Osteocyte (in vitro differentiated cells): ENCODE data around the gene ATP2A2. TPM values are rescaled to one million over a fixed set of nuclear protein-coding genes. Genes with fewer than 3 reads are reported as not detected.

ENCODE experiments used
- DNase-seq: peaks from one replicate; pipeline ENCODE4 v3.0.0; 2021; ENCODE audit warnings: mixed read lengths; ENCODE audit not compliant: unreplicated experiment; ENCODE audit errors: extremely low spot score
- H3K27ac Mint-ChIP-seq: one replicate; pipeline ENCODE4 v1.8.0; 2021; ENCODE audit warnings: mild to moderate bottlenecking, mixed read lengths; ENCODE audit not compliant: unreplicated experiment
- H3K27me3 Mint-ChIP-seq: one replicate; pipeline ENCODE4 v1.8.0; 2021; ENCODE audit warnings: mixed read lengths; ENCODE audit not compliant: unreplicated experiment
- H3K36me3 Mint-ChIP-seq: one replicate; pipeline ENCODE4 v1.8.0; 2021; ENCODE audit warnings: mixed read lengths; ENCODE audit not compliant: unreplicated experiment
- H3K4me1 Mint-ChIP-seq: one replicate; pipeline ENCODE4 v1.8.0; 2021; ENCODE audit warnings: mixed read lengths; ENCODE audit not compliant: unreplicated experiment
- H3K4me3 Mint-ChIP-seq: one replicate; pipeline ENCODE4 v1.8.0; 2021; ENCODE audit warnings: mild to moderate bottlenecking, moderate library complexity, mixed read lengths; ENCODE audit not compliant: unreplicated experiment
- H3K9me3 Mint-ChIP-seq: one replicate; pipeline ENCODE4 v1.8.0; 2021; ENCODE audit warnings: mixed read lengths; ENCODE audit not compliant: unreplicated experiment
- CTCF ChIP-seq: fragments of 200-600 bp; sonication (generic); IDR thresholded peaks from 2 replicates; pipeline ENCODE4 v1.5.0; 2021; ENCODE audit warnings: antibody characterized with exemption, mild to moderate bottlenecking, moderate library complexity
- total RNA-seq: library from RNA; stranded (reverse); gene quantifications from 2 replicates; pipeline ENCODE4 v1.2.1, GENCODE V29; 2021

ATP2A2 gene
- total RNA-seq, 1 donor from 2014 or later = 183 TPM

- peak overlapping the region; percentile 14 for H3K27ac Mint-ChIP-seq
- H3K4me1 Mint-ChIP-seq = peaks cover 37% of the 10 kb centered on the region
- no peak for TF ChIP-seq CTCF
- DNase-seq = no peak
- no peak overlapping the region for H3K4me3 Mint-ChIP-seq
- no peaks in the 10 kb centered on the region for H3K27me3 Mint-ChIP-seq
- H3K36me3 Mint-ChIP-seq = peaks cover 58% of the 10 kb centered on the region
- H3K9me3 Mint-ChIP-seq = no peaks in the 10 kb centered on the region
Observed at GRCh38 chr12:110289711-110290078, 8.6 kb downstream of the ATP2A2 start.

- TF ChIP-seq CTCF = no peak
- Mint-ChIP-seq H3K36me3 (peaks cover 47% of the 10 kb centered on the region), H3K9me3 (no peaks in the 10 kb centered on the region), H3K4me3 (no peak overlapping the region), H3K4me1 (peaks cover 33% of the 10 kb centered on the region), H3K27ac (peak overlapping the region; percentile 50), H3K27me3 (no peaks in the 10 kb centered on the region)
- DNase-seq = no peak
Observed at GRCh38 chr12:110301065-110301806, 20.2 kb downstream of the ATP2A2 start.

- Mint-ChIP-seq H3K4me1 (peaks cover 48% of the 10 kb centered on the region), H3K27ac (peak overlapping the region; percentile 68), H3K4me3 (no peak overlapping the region), H3K27me3 (no peaks in the 10 kb centered on the region), H3K9me3 (no peaks in the 10 kb centered on the region), H3K36me3 (peaks cover 41% of the 10 kb centered on the region)
- DNase-seq = no peak
- no peak for TF ChIP-seq CTCF
Observed at GRCh38 chr12:110304061-110304551, 23.1 kb downstream of the ATP2A2 start.

GRCh38 chr12:110307372-110307771, 26.3 kb downstream of the ATP2A2 start:
- no peak for TF ChIP-seq CTCF

GRCh38 chr12:110310763-110311162, 29.7 kb downstream of the ATP2A2 start:
- no peaks in the 10 kb centered on the region for H3K9me3 Mint-ChIP-seq

More at GRCh38 chr12:110307372-110307771, 26.3 kb downstream of the ATP2A2 start:
- no peak for DNase-seq
- Mint-ChIP-seq H3K9me3 (no peaks in the 10 kb centered on the region), H3K27me3 (no peaks in the 10 kb centered on the region), H3K4me3 (no peak overlapping the region), H3K27ac (peak overlapping the region; percentile 46), H3K4me1 (peaks cover 38% of the 10 kb centered on the region), H3K36me3 (peaks cover 36% of the 10 kb centered on the region)

More at GRCh38 chr12:110310763-110311162, 29.7 kb downstream of the ATP2A2 start:
- Mint-ChIP-seq H3K4me1 (peaks cover 39% of the 10 kb centered on the region), H3K36me3 (peaks cover 37% of the 10 kb centered on the region), H3K27ac (no peak overlapping the region), H3K27me3 (no peaks in the 10 kb centered on the region), H3K4me3 (no peak overlapping the region)
- TF ChIP-seq CTCF = no peak
- no peak for DNase-seq
